CD4-positive, alpha-beta T cell (primary cell): ENCODE data around the gene COX6A1. TPM values are rescaled to one million over a fixed set of nuclear protein-coding genes. Genes with fewer than 3 reads are reported as not detected.

Source experiments
- ATAC-seq: fragments of 200-7000 bp; cut with Tn5 transposase; one replicate; pipeline ENCODE4 v1.10.0; 2022; ENCODE audit warnings: mild to moderate bottlenecking; ENCODE audit not compliant: poor library complexity
- CTCF ChIA-PET: fragments of 350-600 bp; sonication (Branson Sonifier 250); formaldehyde crosslinking; loops from one replicate; lab custom pipeline; 2021; ENCODE audit warnings: antibody characterized with exemption, inconsistent platforms; lab: Charles Lee
- POLR2A ChIA-PET: fragments of 350-600 bp; sonication (Branson Sonifier 250); formaldehyde crosslinking; loops from one replicate; lab custom pipeline; 2021; ENCODE audit warnings: antibody characterized with exemption, inconsistent platforms; lab: Charles Lee
- DNase-seq, 14 experiments: peaks; one replicate each; pipeline ENCODE4 v3.0.0-alpha.2; 2013 to 2020; ENCODE audit warnings: mixed read lengths in 2 of 14
- H3K27ac ChIP-seq, 2 donors: one replicate each; pipeline versions ENCODE4 v1.5.1 to v1.7.0; 2013; ENCODE audit warnings: low read length in 2 of 2, low read depth in 1 of 2, mild to moderate bottlenecking in 1 of 2
- H3K27me3 ChIP-seq, 2 experiments: 1 replicate in 1 of 2; 2 replicates in 1 of 2; pipeline versions ENCODE4 v1.6.1 to v1.7.0; 2013; ENCODE audit warnings: low read length in 2 of 2, control low read depth in 1 of 2, mild to moderate bottlenecking in 1 of 2, moderate library complexity in 1 of 2; ENCODE audit not compliant: insufficient read depth in 2 of 2, control insufficient read depth in 1 of 2
- H3K36me3 ChIP-seq: one replicate; pipeline ENCODE4 v1.6.1; 2013; ENCODE audit warnings: low read length, control low read depth; ENCODE audit not compliant: insufficient read depth
- H3K4me1 ChIP-seq: one replicate; pipeline ENCODE4 v1.6.1; 2013; ENCODE audit warnings: low read length, control low read depth; ENCODE audit not compliant: insufficient read depth
- H3K4me3 ChIP-seq: one replicate; pipeline ENCODE4 v1.5.1; 2013; ENCODE audit warnings: mild to moderate bottlenecking, low read length, moderate library complexity
- H3K9me3 ChIP-seq, 2 experiments: 1 replicate in 1 of 2; 2 replicates in 1 of 2; pipeline versions ENCODE4 v1.6.1 to v1.7.0; 2013; ENCODE audit warnings: low read length in 2 of 2, mild to moderate bottlenecking in 2 of 2, control low read depth in 1 of 2, moderate library complexity in 1 of 2; ENCODE audit not compliant: control insufficient read depth in 1 of 2, insufficient read depth in 1 of 2
- H3K27ac Mint-ChIP-seq: one replicate; pipeline ENCODE4 v1.8.0; 2020; ENCODE audit warnings: mixed read lengths
- H3K27me3 Mint-ChIP-seq: one replicate; pipeline ENCODE4 v1.8.0; 2021; ENCODE audit warnings: mixed read lengths
- H3K36me3 Mint-ChIP-seq: one replicate; pipeline ENCODE4 v1.8.0; 2021; ENCODE audit warnings: low read depth, mixed read lengths
- H3K4me1 Mint-ChIP-seq: one replicate; pipeline ENCODE4 v1.8.0; 2021; ENCODE audit warnings: low read depth, mixed read lengths
- H3K4me3 Mint-ChIP-seq: one replicate; pipeline ENCODE4 v1.8.0; 2020; ENCODE audit warnings: mild to moderate bottlenecking, mixed read lengths
- H3K9me3 Mint-ChIP-seq: one replicate; pipeline ENCODE4 v1.8.0; 2020; ENCODE audit warnings: mixed read lengths
- intact Hi-C, 2 experiments: fragments of 100-400 bp; cut with DNase I in 1 of 2; cut with micrococcal nuclease in 1 of 2; formaldehyde crosslinking; loops; one replicate each; pipeline versions ENCODE4 v1.15.1 to v1.9.0; 2023 to 2025; cut with DNase I, micrococcal nuclease
- total RNA-seq, 174 experiments: library from RNA in 2 of 174; stranded (reverse) in 2 of 174; gene quantifications; one replicate each; pipeline ENCODE4 v1.2.3 and lab custom pipeline; 2021 to 2026
- TF ChIP-seq, protein P1 (sequence below): fragments of 200-600 bp; IDR thresholded peaks from one replicate; pipeline ENCODE4 v1.8.0; 2022; ENCODE audit warnings: antibody characterized with exemption, mild to moderate bottlenecking

COX6A1 gene
- total RNA-seq, 2 experiments from 2014 or later: 112 to 116 TPM

- peaks cover 0 to 7% of the 10 kb centered on the region in 2 experiments for H3K9me3 ChIP-seq
- Mint-ChIP-seq H3K36me3 (peaks cover 5% of the 10 kb centered on the region), H3K27me3 (peaks cover 5% of the 10 kb centered on the region), H3K4me1 (peaks cover 11% of the 10 kb centered on the region), H3K27ac (no peak overlapping the region), H3K4me3 (no peak overlapping the region), H3K9me3 (no peaks in the 10 kb centered on the region)
- no peaks in the 10 kb centered on the region for H3K36me3 ChIP-seq
- TF ChIP-seq, protein P1, sequence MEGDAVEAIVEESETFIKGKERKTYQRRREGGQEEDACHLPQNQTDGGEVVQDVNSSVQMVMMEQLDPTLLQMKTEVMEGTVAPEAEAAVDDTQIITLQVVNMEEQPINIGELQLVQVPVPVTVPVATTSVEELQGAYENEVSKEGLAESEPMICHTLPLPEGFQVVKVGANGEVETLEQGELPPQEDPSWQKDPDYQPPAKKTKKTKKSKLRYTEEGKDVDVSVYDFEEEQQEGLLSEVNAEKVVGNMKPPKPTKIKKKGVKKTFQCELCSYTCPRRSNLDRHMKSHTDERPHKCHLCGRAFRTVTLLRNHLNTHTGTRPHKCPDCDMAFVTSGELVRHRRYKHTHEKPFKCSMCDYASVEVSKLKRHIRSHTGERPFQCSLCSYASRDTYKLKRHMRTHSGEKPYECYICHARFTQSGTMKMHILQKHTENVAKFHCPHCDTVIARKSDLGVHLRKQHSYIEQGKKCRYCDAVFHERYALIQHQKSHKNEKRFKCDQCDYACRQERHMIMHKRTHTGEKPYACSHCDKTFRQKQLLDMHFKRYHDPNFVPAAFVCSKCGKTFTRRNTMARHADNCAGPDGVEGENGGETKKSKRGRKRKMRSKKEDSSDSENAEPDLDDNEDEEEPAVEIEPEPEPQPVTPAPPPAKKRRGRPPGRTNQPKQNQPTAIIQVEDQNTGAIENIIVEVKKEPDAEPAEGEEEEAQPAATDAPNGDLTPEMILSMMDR: no peak
- H3K27ac ChIP-seq: no peak overlapping the region
- CTCF ChIA-PET: interaction anchor here (0.6 kb wide), 1 partner anchor 43 kb away, joined by 3 read pairs; no protein-coding TSS in a partner anchor
- peaks cover 11% of the 10 kb centered on the region for H3K4me1 ChIP-seq
- H3K4me3 ChIP-seq: no peak overlapping the region
- no peak for DNase-seq
- POLR2A ChIA-PET: no interaction called here
- no peak for ATAC-seq
- no peaks in the 10 kb centered on the region for H3K27me3 ChIP-seq
- intact Hi-C loops: loop anchor here in 1 of 2 experiments (10.0 kb wide), 1 partner anchor 108 kb away; the partner anchor contains the start of gene PLA2G1B
These were observed 5.0 kb upstream of the COX6A1 start for GRCh38 chr12:120432772-120433525.

GRCh38 chr12:120438495-120439198 lies 734 bp downstream of the COX6A1 start:
- ChIA-PET POLR2A (interaction anchor here (1.3 to 2.1 kb wide), 6 partner anchors 8 to 147 kb away, joined by 6 to 14 read pairs (median 10); partner anchors contain the start of genes DYNLL1, GATC, RNU4-1 and RNU4-2), CTCF (interaction anchor here (0.7 to 2.0 kb wide), 8 partner anchors 14 to 211 kb away, joined by 3 to 13 read pairs (median 4); partner anchors contain the start of genes SIRT4 and SRSF9)
- H3K27ac Mint-ChIP-seq: peak overlapping the region; percentile 94
- Histone ChIP-seq H3K27ac (peak overlapping the region; percentile 69 to 88), H3K9me3 (no peaks in the 10 kb centered on the region), H3K27me3 (no peaks in the 10 kb centered on the region), H3K36me3 (peaks cover 21% of the 10 kb centered on the region), H3K4me1 (peaks cover 26% of the 10 kb centered on the region), H3K4me3 (peak overlapping the region; percentile 88)
- no peaks in the 10 kb centered on the region for H3K9me3 Mint-ChIP-seq
- peaks cover 31% of the 10 kb centered on the region for H3K4me1 Mint-ChIP-seq
- H3K36me3 Mint-ChIP-seq: peaks cover 44% of the 10 kb centered on the region
- peak overlapping the region; percentile 97 for H3K4me3 Mint-ChIP-seq
- TF ChIP-seq, protein P1: no peak
- no peaks in the 10 kb centered on the region for H3K27me3 Mint-ChIP-seq
- ATAC-seq: no peak
- DNase-seq: no peak
- intact Hi-C loops: loop anchor here (1.0 to 10.0 kb wide), 8 partner anchors 31 to 248 kb away; partner anchors contain the start of genes POP5 (in 2 of the 2), SRSF9 (in 2 of the 2), COQ5 (in 1 of the 2) and DYNLL1 (in 1 of the 2)

DNA sequence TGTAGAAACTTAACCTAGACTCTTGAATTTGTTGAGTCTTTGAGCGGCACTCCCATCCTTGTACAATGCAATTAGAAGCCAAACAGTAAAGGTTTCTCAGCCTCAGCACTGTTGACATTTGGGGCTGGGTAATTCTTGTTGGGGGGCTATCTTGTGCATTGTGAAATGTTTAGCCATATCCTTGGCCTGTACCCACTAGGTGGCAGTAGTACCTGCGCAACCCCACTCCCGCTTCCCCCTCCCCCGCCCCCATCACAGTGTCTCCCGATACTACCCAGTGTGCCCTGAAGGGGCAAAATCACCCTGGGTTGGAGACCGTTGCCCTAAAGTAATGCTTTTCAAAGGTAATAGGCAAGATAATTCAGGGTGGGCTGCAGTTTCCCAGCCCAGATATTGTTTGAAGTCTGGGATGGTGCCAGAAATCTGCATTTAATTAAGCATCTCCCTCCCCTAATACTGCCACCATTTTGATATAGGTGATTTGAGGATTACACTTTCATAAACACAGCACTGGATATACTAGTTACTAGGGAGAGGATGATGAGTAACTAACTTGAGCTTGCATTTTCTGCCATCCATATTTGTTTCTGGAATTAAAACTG lies 1.8 kb downstream of the COX6A1 start:
- Mint-ChIP-seq H3K27ac (peak overlapping the region; percentile 78), H3K27me3 (no peaks in the 10 kb centered on the region), H3K4me1 (peaks cover 38% of the 10 kb centered on the region), H3K36me3 (peaks cover 55% of the 10 kb centered on the region), H3K4me3 (peak overlapping the region; percentile 77), H3K9me3 (no peaks in the 10 kb centered on the region)
- ChIA-PET POLR2A (interaction anchor here (1.2 kb wide), 1 partner anchor 29 kb away, joined by 4 read pairs; the partner anchor contains the start of gene SRSF9), CTCF (interaction anchor here (0.6 to 2.0 kb wide), 10 partner anchors 10 to 210 kb away, joined by 3 to 15 read pairs (median 4); partner anchors contain the start of genes SIRT4 and SRSF9)
- H3K27me3 ChIP-seq: no peaks in the 10 kb centered on the region
- peaks cover 32% of the 10 kb centered on the region for H3K36me3 ChIP-seq
- DNase-seq: peak; percentile 57 to 92 (median 68)
- peak; percentile 51 for ATAC-seq
- TF ChIP-seq, protein P1: peak; percentile 84
- intact Hi-C loops: loop anchor here (1.0 to 10.0 kb wide), 10 partner anchors 30 to 575 kb away; partner anchors contain the start of genes POP5 (in 2 of the 2), SRSF9 (in 2 of the 2), C12orf43 (in 1 of the 2) and COQ5 (in 1 of the 2)
- no peak overlapping the region for H3K4me3 ChIP-seq
- H3K27ac ChIP-seq: no peak overlapping the region
- H3K9me3 ChIP-seq: no peaks in the 10 kb centered on the region
- peaks cover 26% of the 10 kb centered on the region for H3K4me1 ChIP-seq
